ENCODE data around the gene SEH1L.

The SEH1L gene

DNA sequence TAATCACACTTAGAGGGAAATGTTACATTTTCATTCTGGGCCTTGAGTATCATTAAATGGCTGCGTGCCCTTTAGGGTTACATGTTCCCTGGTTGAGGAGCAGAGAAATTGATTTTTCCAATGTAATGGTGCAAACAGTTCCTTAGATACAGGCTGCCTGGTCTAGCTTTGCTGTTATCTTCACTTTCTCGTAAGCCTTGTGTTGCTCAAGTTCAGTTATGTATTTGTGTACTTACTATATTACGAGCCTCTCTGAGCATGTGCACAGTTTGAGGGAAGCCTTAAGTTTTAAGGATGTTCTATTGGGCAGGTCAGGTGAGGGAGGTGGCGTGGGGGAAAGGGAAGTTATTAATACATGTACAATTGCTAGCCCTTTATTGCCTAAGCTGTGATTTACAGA, 67.0 kb downstream of the SEH1L start:
- TF ChIP-seq, protein P1, sequence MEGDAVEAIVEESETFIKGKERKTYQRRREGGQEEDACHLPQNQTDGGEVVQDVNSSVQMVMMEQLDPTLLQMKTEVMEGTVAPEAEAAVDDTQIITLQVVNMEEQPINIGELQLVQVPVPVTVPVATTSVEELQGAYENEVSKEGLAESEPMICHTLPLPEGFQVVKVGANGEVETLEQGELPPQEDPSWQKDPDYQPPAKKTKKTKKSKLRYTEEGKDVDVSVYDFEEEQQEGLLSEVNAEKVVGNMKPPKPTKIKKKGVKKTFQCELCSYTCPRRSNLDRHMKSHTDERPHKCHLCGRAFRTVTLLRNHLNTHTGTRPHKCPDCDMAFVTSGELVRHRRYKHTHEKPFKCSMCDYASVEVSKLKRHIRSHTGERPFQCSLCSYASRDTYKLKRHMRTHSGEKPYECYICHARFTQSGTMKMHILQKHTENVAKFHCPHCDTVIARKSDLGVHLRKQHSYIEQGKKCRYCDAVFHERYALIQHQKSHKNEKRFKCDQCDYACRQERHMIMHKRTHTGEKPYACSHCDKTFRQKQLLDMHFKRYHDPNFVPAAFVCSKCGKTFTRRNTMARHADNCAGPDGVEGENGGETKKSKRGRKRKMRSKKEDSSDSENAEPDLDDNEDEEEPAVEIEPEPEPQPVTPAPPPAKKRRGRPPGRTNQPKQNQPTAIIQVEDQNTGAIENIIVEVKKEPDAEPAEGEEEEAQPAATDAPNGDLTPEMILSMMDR (conservative IDR thresholded peaks at IDR 0.05; ENCODE audit: control insufficient read depth, insufficient read depth, low read depth, low read length) = no peak

DNA sequence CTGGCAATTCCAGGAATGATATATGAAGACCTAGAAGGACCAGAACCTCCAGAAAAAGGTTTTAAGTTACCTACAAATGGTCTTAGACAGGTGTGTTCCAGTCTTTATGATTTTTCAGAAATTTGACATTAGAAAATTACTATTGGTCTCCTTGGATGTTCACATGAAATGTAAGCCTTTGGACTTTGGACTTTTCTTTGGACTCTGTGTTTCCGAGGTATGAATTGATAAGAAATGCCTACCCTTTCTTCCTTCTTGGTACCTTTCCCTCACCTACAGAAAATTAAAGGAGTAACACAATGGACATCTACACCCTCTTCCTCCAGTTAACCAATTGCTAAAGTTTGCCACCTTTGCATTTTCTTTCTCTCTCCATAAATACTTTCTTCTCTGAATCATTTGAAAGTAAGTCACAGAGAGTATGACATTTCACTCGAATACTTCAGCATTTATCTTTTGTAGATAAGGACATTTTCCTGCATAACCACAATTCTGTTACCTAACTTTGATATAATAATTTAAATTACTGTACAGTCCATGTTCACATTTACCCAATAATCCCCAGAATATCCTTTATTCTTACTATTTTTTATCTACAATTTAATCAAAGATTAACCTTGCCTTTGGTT, 69.5 kb downstream of the SEH1L start:
- TF ChIP-seq, protein P1 (conservative IDR thresholded peaks at IDR 0.05; ENCODE audit: control insufficient read depth, insufficient read depth, low read depth, low read length) = no peak
- no peak overlapping the region for H3K4me3 ChIP-seq (ENCODE audit: control insufficient read depth, low read depth, low read length)
- DNase-seq (ENCODE audit: low read depth) = no peak

More for the DNA sequence above, 67.0 kb downstream of the SEH1L start:
- H3K4me3 ChIP-seq (ENCODE audit: control insufficient read depth, low read depth, low read length) = no peak overlapping the region
- DNase-seq (ENCODE audit: low read depth) = no peak

DNA sequence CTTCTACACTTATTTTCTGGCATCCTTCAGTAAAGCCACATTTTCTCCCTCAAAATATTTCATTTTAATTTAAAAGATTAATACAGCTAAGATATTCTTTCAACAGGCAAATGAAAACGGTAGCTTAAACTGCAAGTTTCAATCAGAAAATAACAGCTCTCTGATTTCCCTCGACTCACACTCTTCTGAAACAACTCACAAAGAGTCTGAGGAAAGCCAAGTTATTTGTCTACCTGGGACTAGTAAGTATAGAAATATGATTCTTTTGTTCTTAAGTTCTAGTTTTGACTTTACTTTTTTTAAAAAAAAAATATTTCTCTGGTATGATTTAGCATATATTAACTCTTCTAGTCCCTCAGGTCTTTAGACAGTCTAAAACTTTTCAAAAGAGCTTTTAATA, 70.6 kb downstream of the SEH1L start:
- no peak overlapping the region for H3K4me3 ChIP-seq (ENCODE audit: control insufficient read depth, low read depth, low read length)
- TF ChIP-seq, protein P1 (conservative IDR thresholded peaks at IDR 0.05; ENCODE audit: control insufficient read depth, insufficient read depth, low read depth, low read length) = no peak
- no peak for DNase-seq (ENCODE audit: low read depth)

DNA sequence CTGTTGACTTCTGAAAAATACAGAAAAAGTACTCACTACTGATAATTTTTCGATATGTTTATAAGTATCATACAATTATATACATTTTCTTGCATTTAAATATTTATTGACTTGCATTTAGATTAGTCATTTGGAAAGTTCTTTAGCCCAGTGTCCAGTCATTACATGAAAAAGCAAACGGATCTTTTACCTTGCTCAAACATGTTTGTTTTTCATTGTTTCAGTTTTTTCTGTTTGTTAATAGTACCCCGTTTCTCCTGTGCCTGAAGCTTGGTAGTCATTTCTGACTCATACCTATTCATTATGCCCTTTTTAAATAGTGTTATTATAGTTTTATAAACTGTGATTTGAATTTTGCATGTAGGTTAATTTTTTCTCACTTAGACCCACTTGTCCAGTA, 71.5 kb downstream of the SEH1L start:
- DNase-seq (ENCODE audit: low read depth) = no peak

DNA sequence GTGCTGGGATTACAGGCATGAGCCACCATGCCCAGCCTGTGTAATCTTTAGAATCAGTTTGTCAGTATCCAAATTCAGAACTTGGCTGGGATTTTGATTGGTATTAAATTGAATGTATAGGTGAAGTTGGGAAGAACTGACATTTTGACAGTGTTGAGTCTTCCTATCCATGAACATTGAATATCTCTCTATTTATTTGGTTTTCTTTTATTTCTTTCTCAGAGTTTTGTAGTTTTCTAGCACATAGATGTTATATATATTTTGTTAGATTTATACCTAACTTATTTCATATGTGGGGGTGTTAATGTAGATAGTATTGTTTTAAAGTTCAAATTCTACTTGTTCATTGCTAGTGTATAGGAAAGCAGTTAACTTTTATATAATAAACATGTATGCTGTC, 74.8 kb downstream of the SEH1L start:
- TF ChIP-seq, protein P1 (conservative IDR thresholded peaks at IDR 0.05; ENCODE audit: control insufficient read depth, insufficient read depth, low read depth, low read length) = no peak
- no peak for DNase-seq (ENCODE audit: low read depth)
- H3K4me3 ChIP-seq (ENCODE audit: control insufficient read depth, low read depth, low read length) = no peak overlapping the region

More for the DNA sequence above, 71.5 kb downstream of the SEH1L start:
- H3K4me3 ChIP-seq (ENCODE audit: control insufficient read depth, low read depth, low read length) = no peak overlapping the region
- TF ChIP-seq, protein P1 (conservative IDR thresholded peaks at IDR 0.05; ENCODE audit: control insufficient read depth, insufficient read depth, low read depth, low read length) = no peak

DNA sequence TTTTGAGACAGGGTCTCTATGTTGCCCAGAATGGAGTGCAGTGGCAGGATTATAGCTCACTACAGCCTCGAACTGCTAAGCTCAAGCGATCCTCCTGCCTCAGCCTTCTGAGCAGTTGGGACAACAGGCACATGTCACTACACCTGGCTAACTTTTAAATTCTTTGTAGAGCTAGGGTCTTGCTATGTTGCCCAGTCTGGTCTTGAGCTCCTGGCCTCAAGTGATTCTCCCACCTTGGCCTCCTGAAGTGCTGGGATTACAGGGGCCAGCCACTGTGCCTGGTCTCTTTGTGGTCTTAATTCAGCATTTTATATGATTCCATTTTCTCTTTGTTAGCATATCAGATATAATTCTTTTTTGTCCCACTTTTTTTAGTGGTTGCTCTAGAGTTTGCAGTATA, 77.4 kb downstream of the SEH1L start:
- no peak overlapping the region for H3K4me3 ChIP-seq (ENCODE audit: control insufficient read depth, low read depth, low read length)
- TF ChIP-seq, protein P1 (conservative IDR thresholded peaks at IDR 0.05; ENCODE audit: control insufficient read depth, insufficient read depth, low read depth, low read length) = no peak
- DNase-seq (ENCODE audit: low read depth) = no peak
